Fibroblast of the aortic adventitia (primary cell): ENCODE results near the gene KRTAP10-2. TPM values are rescaled to one million over a fixed set of nuclear protein-coding genes. Genes with fewer than 3 reads are reported as not detected.

Experiments
- DNase-seq: peaks from one replicate; pipeline ENCODE4 v3.0.0-alpha.2; 2010; ENCODE audit warnings: low read depth
- H3K4me3 ChIP-seq: 2 replicates; pipeline ENCODE4 v1.5.1; 2011; ENCODE audit warnings: low read depth, mild to moderate bottlenecking, control low read depth, low read length, moderate library complexity
- CTCF ChIP-seq: IDR thresholded peaks from 2 replicates; pipeline ENCODE4 v1.5.1; 2011; ENCODE audit warnings: mild to moderate bottlenecking, low read length, control low read depth, inconsistent platforms; ENCODE audit not compliant: insufficient read depth
- total RNA-seq: library from RNA; depleted of rRNA; stranded (reverse); fragments of >200 nt; gene quantifications from 2 replicates; pipeline ENCODE4 v1.2.3, GENCODE V29; 2012; ENCODE audit warnings: low replicate concordance

Gene KRTAP10-2
- total RNA-seq, 1 donor: not detected

- DNase-seq: no peak
- TF ChIP-seq CTCF: no peak
- H3K4me3 ChIP-seq: no peak overlapping the region
Measured at GRCh38 chr21:44534688-44535087, 16.6 kb downstream of the KRTAP10-2 start.

GRCh38 chr21:44533891-44534627, 17.2 kb downstream of the KRTAP10-2 start:
- H3K4me3 ChIP-seq: no peak overlapping the region
- no peak for TF ChIP-seq CTCF
- no peak for DNase-seq

GRCh38 chr21:44533121-44533890, 18.0 kb downstream of the KRTAP10-2 start:
- no peak for TF ChIP-seq CTCF
- no peak for DNase-seq
- H3K4me3 ChIP-seq: no peak overlapping the region

GRCh38 chr21:44532712-44533111, 18.6 kb downstream of the KRTAP10-2 start:
- no peak overlapping the region for H3K4me3 ChIP-seq
- no peak for TF ChIP-seq CTCF
- no peak for DNase-seq

GRCh38 chr21:44531606-44532564, 19.4 kb downstream of the KRTAP10-2 start:
- H3K4me3 ChIP-seq: no peak overlapping the region
- DNase-seq: no peak
- no peak for TF ChIP-seq CTCF

GRCh38 chr21:44530903-44531605, 20.3 kb downstream of the KRTAP10-2 start:
- no peak for TF ChIP-seq CTCF
- H3K4me3 ChIP-seq: no peak overlapping the region
- no peak for DNase-seq
